Articular chondrocyte of knee joint (primary cell): ENCODE results near the gene TRIM52. TPM values are rescaled to one million over a fixed set of nuclear protein-coding genes. Genes with fewer than 3 reads are reported as not detected.

ENCODE experiments used
- small RNA-seq: library from RNA; depleted of rRNA; stranded (forward); fragments of <200 nt; gene quantifications from one replicate; pipeline ENCODE3, GENCODE V24; 2012
- total RNA-seq: library from RNA; depleted of rRNA; stranded (reverse); fragments of >200 nt; gene quantifications from 2 replicates; pipeline ENCODE4 v1.2.3, GENCODE V29; 2012

The TRIM52 gene
- total RNA-seq, result 7.8 and 11.6 TPM in 2 replicates

DNA sequence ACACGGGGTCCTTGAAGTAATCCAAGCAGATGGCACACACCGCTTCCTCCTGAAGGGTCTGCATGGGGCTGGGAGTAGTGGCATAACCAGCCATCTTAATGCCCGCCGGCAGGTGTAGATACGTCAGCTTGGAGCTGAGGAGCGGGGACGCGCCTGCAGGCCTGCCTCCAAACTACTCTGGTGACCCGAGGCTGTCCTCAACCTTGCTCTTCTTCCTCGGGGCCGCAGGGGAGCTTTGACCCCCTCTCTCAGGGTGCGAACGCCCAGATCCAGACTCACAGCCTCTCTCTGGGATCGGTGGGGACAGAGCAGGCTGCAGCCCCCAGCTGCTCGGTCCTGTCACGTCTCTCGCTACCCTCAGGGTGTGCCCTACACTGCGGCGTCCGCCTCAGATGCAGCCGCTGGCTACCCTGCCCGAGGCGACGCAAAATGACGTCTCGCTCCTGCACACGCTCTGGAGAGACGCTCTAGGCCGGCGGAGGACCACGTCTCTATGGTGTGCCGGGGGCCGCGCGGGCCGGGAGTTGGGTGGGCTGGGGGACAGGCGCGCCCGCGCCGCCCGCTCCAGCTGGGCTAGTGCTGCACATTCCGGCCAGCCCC, at the start of gene TRIM52:
TSS of gene TRIM52 (minus strand) at position 424 of the 600 bp plus-strand sequence. CDS start at position 94, 330 bp downstream.

DNA sequence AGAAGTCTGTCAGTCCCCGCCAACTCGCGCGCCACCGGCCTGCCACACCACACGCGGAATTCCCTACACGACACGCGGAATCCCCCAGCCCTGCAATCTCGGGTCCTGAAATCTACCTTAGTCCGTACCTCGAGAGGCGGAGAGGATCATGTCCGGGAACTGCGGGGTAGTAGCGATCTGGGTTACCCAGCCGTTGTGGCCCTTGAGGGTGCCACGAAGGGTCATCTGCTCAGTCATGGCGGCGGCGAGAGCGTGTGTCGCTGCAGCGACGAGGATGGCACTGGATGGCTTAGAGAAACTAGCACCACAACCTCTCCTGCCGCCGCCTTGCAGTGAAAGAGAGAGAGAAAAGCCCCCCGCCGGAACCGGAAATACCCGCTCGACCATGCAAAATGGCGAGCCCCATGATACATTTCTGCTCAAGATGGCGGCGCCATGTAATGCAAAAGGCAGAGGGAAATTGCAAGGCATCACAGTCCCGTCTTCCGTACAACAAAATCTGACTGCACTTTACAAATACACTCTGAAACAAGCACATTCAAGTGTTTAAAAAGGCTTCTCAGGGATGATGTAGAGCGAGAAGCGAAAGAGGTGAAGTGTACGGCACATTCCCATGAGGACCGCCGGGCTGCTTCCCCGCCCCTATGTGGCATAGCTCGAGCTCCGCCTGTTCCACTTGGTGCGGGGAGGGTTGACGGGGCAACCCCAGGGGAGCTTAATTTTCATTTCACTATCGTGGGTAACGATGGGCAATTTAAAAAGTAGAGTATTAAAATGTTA, 17.2 kb downstream of the TRIM52 start, which contains the start of gene RACK1:
TSS of gene RACK1 (minus strand) at position 343 of the 780 bp plus-strand sequence. CDS start at position 237, 106 bp downstream.

DNA sequence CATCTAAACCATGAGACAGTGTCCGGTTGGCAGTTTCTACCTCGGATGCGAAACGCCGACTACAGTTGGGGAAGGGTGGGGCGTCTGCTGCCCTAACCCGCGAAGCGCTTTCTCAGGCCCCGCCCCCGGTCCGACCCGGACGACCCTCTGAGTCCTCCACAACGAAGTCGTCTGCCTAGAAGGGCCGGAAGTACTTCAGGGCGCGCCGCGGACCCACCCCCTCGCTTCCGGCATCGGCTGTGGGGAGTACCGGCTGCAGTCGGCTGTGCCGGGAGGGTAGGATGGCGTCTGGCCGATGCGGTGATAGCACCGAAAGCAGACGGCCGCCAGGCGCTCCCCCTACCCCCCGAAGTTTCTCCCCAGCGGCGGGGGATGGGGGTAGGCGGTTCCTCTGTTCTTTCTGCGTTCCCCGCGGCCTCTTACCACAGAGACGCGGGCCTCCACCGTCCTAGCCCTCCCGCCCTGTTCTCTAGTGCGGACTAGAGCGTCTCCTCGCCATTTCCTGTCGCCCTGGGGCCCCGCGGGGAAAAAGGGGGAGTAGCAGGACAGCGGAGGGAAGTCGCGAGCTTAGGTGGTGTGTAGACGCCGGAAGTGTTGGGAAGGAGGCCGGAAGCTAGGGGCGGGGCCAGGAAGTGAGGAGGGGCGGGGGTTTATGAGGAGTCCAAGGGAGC, 37.8 kb downstream of the TRIM52 start, which contains the start of gene TRIM41:
TSS of gene TRIM41 (plus strand) at position 224 of the 671 bp plus-strand sequence. CDS start 719 bp downstream, outside the sequence.

Small RNA genes lying within 50 kb of the gene (small RNA-seq; reads per million reads assigned to genes)
- gene MIR4638 (not detected), gene RNU6-705P (not detected), gene SNORD95 (not detected), gene SNORD96A (not detected)

Other genes with a start within 250 kb of the TRIM52 start
- gene BTNL9, start 220.9 kb downstream of the TRIM52 start, total RNA-seq, result not detected in 2 replicates
- gene OR2V1, start 130.0 kb downstream of the TRIM52 start, total RNA-seq, result not detected in 2 replicates
- not detected in 2 replicates for gene OR2V2, start 113.6 kb downstream of the TRIM52 start, total RNA-seq
- gene TRIM7, start 55.9 kb downstream of the TRIM52 start, total RNA-seq, result 0.97 and 3.3 TPM in 2 replicates
- gene TRIM41, start 37.9 kb downstream of the TRIM52 start, total RNA-seq, result 10.7 and 12.9 TPM in 2 replicates
- gene RACK1, start 17.2 kb downstream of the TRIM52 start, total RNA-seq, result 2,965 and 4,041 TPM in 2 replicates
- gene OR4F3, start 106.1 kb upstream of the TRIM52 start, total RNA-seq, result 0.52 TPM in 1 of 2 replicates, not detected in the other